Activated T-cell treated with anti-CD3 and anti-CD28 coated beads for 24 hours (primary cell): ENCODE results near the gene DHRS13.
"Not testable (repeated sequence)": the region's sequence is repeated elsewhere in the genome, so short reads cannot be mapped to it uniquely, and the experiment has no call there.

Experiments used
- DNase-seq: peaks from one replicate; pipeline ENCODE4 v3.0.0-alpha.2; 2020; ENCODE audit warnings: low read depth

Gene DHRS13

DNA sequence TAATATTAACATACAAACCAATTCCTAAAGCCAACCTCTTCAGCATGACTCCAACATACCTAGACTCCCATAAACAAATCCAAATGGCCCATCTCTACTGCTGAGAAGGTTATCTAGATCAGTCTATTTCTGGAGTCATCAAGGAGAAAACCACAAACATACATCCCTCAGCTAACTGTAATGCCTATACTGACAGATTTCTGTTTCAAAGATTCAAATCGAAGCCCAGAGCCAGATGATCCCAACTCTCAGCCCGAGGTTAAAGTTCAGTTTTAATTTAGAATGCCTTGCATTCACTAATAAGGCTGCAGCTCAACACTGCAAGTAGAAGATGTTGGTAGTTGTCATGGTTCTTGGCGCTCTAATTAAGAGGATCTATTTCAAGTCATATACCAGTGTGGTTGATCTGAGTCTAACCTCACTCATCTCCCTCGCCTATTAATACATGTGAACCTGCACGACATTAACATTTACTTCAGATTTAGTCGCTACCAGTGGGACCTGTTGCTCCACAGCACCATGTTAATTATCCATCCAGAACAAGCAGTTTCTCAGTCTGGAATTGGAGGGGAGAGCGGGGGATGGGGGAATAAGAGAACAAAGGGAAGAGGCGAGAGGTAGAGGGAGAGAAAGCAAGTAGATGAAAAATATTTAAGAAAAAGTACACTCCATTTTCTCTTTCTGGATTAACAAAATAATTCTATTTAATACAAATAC is 33.0 kb upstream of the DHRS13 start:
- no peak for DNase-seq

GRCh38 chr17:28934508-28934907 is 31.6 kb upstream of the DHRS13 start:
- not testable (repeated sequence) for DNase-seq

GRCh38 chr17:28929787-28930186 is 26.9 kb upstream of the DHRS13 start:
- DNase-seq, result no peak

DNA sequence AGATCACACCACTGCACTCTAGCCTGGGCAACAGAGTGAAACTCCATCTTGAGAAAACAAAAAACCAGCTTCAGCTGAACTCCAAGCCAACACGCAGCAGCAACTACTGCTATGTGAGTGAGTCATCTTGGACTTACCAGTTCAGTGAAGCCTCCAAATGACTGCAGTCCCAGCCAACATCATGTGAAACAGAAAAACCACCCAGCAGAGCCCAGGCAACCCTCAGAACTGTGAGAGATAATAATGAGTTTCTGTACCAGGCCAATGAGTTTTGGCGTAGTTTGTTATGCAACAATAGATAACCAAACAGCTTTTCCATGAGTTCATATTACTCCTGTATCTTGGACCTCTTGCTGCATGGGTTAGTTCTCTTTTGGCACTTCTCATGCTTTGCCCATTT is 25.2 kb upstream of the DHRS13 start:
- peak; percentile 12 for DNase-seq

GRCh38 chr17:28926786-28927185 is 23.9 kb upstream of the DHRS13 start:
- no peak for DNase-seq

DNA sequence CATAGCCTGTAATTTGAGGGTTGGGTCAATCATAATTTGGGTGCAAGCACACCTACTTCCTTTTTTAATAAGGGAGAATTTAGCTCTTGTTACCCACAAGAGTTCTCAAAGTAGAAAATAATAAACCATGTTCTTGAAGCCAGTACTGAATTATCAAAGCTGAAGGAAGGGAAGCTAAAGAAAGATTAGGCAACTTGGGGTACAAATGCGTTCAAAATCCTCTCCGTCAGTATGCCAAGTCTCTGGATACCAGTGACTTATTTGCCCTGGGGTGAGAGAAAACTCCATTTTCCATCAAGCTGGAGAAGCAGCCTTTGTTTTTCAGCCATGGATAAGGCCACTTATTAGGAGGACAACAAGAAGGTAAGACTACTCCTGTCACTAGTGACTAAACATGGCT is 23.5 kb upstream of the DHRS13 start:
- DNase-seq, result no peak

DNA sequence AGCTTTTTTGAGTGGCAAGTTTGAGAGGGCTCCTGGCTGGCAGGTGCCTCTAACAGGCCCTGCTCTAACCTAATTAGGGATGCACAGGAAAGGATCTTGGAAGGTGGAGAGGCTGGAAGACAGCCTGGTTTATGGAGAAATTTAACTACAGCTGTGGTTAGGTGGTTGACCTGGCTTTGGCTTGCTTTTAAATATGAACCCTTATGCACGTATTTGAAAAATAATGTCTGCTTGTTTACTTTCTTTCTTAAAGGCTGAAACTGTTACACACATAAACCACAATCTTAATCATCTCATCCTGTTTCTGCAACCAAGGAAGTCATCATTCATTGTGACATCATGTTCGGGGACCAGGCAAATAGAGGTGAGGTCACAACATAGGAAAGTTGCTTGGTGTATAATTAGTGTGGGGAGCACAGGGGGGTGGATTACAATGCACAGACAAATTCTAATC is 23.1 kb upstream of the DHRS13 start:
- DNase-seq, result peak; percentile 33

DNA sequence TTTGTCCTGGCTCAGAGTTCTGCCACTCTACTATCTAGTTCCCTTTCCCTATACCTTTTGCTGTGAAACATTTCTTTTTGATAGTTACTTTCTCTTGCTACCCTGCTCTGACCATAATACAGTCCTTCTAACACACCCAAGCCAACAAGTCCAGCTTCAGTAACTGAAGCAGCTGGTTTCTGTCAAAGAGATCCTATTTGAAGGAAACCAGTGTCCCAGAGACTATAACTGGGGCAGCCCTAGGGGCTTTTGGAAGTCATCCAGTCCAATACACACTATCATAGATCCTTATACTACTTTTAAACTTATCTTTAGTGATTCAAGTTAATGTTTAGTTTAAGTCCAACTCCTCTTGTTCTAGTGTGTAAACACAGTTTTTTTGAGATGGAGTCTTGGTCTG is 17.3 kb upstream of the DHRS13 start:
- no peak for DNase-seq

GRCh38 chr17:28918295-28918694 is 15.4 kb upstream of the DHRS13 start:
- DNase-seq, result no peak

DNA sequence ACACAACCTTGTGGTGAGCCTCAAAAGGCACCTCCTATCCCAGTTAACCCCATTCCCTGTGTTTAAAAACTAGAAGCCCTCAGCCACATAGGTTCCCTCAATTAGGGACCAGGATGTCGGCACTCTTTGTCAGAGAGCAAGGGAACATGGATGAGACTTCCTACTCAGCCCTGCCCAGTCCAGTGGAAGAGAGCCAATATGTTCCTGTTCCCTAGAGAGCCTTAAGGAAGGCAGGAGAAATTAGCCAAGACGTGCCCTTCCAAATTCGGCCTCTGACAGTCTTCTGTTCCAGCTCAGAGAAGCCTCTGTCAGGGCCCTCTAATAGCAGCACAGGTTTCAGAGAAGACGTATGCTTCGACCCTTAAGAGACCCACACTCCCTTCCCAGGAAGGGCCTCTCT is 14.6 kb upstream of the DHRS13 start:
- DNase-seq, result no peak

DNA sequence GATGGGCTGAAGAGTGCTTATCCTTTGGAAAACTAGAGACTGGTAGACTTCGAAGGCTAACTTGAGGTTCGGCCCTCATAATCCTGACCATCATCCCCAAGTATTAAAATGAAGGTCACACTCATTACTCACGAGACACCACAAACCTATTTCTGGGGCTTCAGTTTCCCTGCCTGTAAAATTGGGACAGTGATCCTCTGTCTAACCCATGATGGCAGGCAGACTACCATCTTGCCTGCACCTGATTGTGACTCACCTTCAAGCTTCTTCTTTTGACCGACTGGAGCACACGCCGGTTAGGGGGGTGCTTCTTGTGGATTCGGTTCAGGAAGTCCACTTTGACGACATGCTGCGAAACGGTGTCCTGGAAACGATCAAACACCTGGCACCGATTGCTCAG is 14.2 kb upstream of the DHRS13 start:
- DNase-seq, result no peak

GRCh38 chr17:28916302-28916934 is 13.5 kb upstream of the DHRS13 start:
- DNase-seq, result peak; percentile 33

GRCh38 chr17:28912938-28913333 is 10.1 kb upstream of the DHRS13 start:
- DNase-seq, result no peak

DNA sequence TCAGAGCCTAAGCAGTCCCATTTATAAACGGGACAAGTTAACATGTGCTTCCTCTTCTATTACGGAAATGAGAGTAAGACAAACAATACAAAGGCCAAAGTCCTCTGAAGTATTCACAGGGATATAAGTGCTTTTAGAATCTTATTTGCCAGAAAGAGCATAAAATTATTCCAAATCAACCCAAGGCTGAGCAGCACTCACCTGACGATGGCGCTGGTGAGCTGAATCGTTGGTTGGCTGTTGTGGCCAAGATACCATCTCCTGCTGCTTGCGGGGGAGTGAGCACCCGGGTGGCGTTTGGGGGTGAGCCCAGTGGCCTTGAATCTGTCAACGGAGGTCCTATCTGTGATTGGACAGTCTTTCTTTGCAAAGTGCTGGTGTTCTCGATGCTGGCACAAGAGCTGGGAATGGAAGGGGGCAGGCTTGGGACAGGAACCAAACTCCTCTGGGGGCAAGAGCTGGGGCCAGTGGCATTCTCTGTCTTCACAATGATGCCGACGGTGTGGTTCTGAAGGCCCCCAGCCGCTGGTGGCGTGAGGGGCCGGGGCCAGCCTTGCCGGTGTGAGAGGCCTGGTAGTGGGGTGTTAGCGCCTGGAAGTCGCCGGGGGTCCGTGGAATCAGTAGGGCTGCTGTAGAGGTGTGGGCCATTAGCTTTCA is 9.5 kb upstream of the DHRS13 start:
- DNase-seq, result no peak

GRCh38 chr17:28911411-28912045 is 8.6 kb upstream of the DHRS13 start:
- no peak for DNase-seq

DNA sequence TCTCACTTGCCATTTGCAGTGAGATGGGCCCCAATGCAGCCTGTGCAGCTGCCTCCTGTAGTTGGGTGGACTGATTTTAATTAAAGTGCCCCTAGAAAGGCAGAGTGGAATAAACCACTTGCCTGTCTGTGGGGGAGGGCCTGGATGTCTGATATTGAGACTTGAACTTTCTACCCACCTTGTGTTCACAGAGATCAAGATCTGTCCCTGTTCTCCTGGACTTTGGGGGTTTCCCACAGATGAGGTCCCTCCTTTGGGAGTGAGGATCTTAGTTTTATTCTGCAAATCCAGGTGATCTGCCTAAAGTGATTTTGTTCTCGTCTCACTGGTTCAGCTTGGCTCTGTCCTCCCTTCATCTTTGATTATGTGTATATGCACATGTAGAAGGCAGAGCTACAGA is 7.7 kb upstream of the DHRS13 start:
- no peak for DNase-seq

GRCh38 chr17:28908640-28909167 is 5.8 kb upstream of the DHRS13 start:
- DNase-seq, result no peak

GRCh38 chr17:28907709-28908475 is 5.0 kb upstream of the DHRS13 start:
- no peak for DNase-seq

- DNase-seq, result no peak
These were observed 4.0 kb upstream of the DHRS13 start for GRCh38 chr17:28906706-28907438.

- DNase-seq, result no peak
These were observed 3.4 kb upstream of the DHRS13 start for GRCh38 chr17:28906276-28906675.

DNA sequence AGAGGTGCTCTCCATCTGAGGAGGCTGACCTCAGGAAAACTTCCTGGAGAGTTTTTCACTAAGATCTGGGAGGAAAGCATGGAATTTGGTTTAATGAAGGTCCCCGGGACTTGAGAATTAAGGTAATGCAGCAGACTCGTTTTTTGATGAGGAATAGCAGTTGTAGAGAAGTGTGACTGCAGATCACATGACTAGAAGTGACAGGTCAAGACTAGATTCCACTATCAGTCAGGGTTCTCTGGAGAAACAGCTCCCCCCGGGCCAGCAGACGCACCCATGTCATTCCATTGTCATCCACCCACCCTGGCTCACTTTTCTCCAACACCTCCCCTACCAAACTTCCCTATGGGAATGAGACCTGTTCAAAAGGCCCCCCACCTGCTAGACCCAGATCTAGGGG is 1.9 kb upstream of the DHRS13 start:
- no peak for DNase-seq
